Measurements from ENCODE around the gene STX1B.
"Not testable (repeated sequence)": the region's sequence is repeated elsewhere in the genome, so short reads cannot be mapped to it uniquely, and the experiment has no call there.

STX1B gene

GRCh38 chr16:31013292-31013691 lies 2.9 kb upstream of the STX1B start:
- H3K27me3 ChIP-seq (ENCODE audit: control insufficient read depth, insufficient read depth, low read length), result peaks cover 17% of the 10 kb centered on the region
- H3K9me3 ChIP-seq (ENCODE audit: control insufficient read depth, insufficient read depth, low read depth, low read length); H3K4me1 ChIP-seq (ENCODE audit: control insufficient read depth, insufficient read depth, low read length); H3K27ac ChIP-seq (ENCODE audit: low read depth, low read length); H3K9ac ChIP-seq (ENCODE audit: low read length); H3K4me3 ChIP-seq (ENCODE audit: low read depth, low read length); H3K36me3 ChIP-seq (ENCODE audit: control insufficient read depth, insufficient read depth, low read length): not testable (repeated sequence)

GRCh38 chr16:31011815-31012214 lies 1.4 kb upstream of the STX1B start:
- H3K9ac ChIP-seq (ENCODE audit: low read length); H3K4me3 ChIP-seq (ENCODE audit: low read depth, low read length): not testable (repeated sequence)

GRCh38 chr16:31009894-31010584 lies 399 bp downstream of the STX1B start:
- H3K36me3 ChIP-seq (ENCODE audit: control insufficient read depth, insufficient read depth, low read length), result no peaks in the 10 kb centered on the region
- peaks cover 17% of the 10 kb centered on the region for H3K27me3 ChIP-seq (ENCODE audit: control insufficient read depth, insufficient read depth, low read length)
- H3K27ac ChIP-seq (ENCODE audit: low read depth, low read length), result no peak overlapping the region
- H3K4me1 ChIP-seq (ENCODE audit: control insufficient read depth, insufficient read depth, low read length), result peaks cover 21% of the 10 kb centered on the region
- H3K4me3 ChIP-seq (ENCODE audit: low read depth, low read length), result peak overlapping the region; percentile 60
- H3K9ac ChIP-seq (ENCODE audit: low read length), result peak overlapping the region; percentile 19
- H3K9me3 ChIP-seq (ENCODE audit: control insufficient read depth, insufficient read depth, low read depth, low read length), result no peaks in the 10 kb centered on the region

More at GRCh38 chr16:31011815-31012214, 1.4 kb upstream of the STX1B start:
- H3K27ac ChIP-seq (ENCODE audit: low read depth, low read length); H3K36me3 ChIP-seq (ENCODE audit: control insufficient read depth, insufficient read depth, low read length); H3K9me3 ChIP-seq (ENCODE audit: control insufficient read depth, insufficient read depth, low read depth, low read length): not testable (repeated sequence)
- Histone ChIP-seq H3K4me1 (ENCODE audit: control insufficient read depth, insufficient read depth, low read length) (peaks cover 15% of the 10 kb centered on the region), H3K27me3 (ENCODE audit: control insufficient read depth, insufficient read depth, low read length) (peaks cover 17% of the 10 kb centered on the region)

- H3K4me1 ChIP-seq (ENCODE audit: control insufficient read depth, insufficient read depth, low read length), result peaks cover 21% of the 10 kb centered on the region
- no peaks in the 10 kb centered on the region for H3K9me3 ChIP-seq (ENCODE audit: control insufficient read depth, insufficient read depth, low read depth, low read length)
- no peak overlapping the region for H3K9ac ChIP-seq (ENCODE audit: low read length)
- H3K4me3 ChIP-seq (ENCODE audit: low read depth, low read length), result no peak overlapping the region; the same call in 1 of the 2 replicates
- no peak overlapping the region for H3K27ac ChIP-seq (ENCODE audit: low read depth, low read length)
- H3K27me3 ChIP-seq (ENCODE audit: control insufficient read depth, insufficient read depth, low read length), result peaks cover 17% of the 10 kb centered on the region
- no peaks in the 10 kb centered on the region for H3K36me3 ChIP-seq (ENCODE audit: control insufficient read depth, insufficient read depth, low read length)
These were observed 1.3 kb downstream of the STX1B start for GRCh38 chr16:31009120-31009519.

- Histone ChIP-seq H3K9me3 (ENCODE audit: control insufficient read depth, insufficient read depth, low read depth, low read length) (no peaks in the 10 kb centered on the region), H3K9ac (ENCODE audit: low read length) (no peak overlapping the region), H3K27ac (ENCODE audit: low read depth, low read length) (no peak overlapping the region), H3K4me1 (ENCODE audit: control insufficient read depth, insufficient read depth, low read length) (peaks cover 21% of the 10 kb centered on the region), H3K4me3 (ENCODE audit: low read depth, low read length) (no peak overlapping the region), H3K27me3 (ENCODE audit: control insufficient read depth, insufficient read depth, low read length) (peaks cover 17% of the 10 kb centered on the region), H3K36me3 (ENCODE audit: control insufficient read depth, insufficient read depth, low read length) (no peaks in the 10 kb centered on the region)
These were observed 1.9 kb downstream of the STX1B start for GRCh38 chr16:31008551-31008950.

GRCh38 chr16:31008149-31008548 lies 2.3 kb downstream of the STX1B start:
- Histone ChIP-seq H3K27me3 (ENCODE audit: control insufficient read depth, insufficient read depth, low read length) (peaks cover 17% of the 10 kb centered on the region), H3K4me1 (ENCODE audit: control insufficient read depth, insufficient read depth, low read length) (peaks cover 21% of the 10 kb centered on the region), H3K27ac (ENCODE audit: low read depth, low read length) (no peak overlapping the region), H3K9me3 (ENCODE audit: control insufficient read depth, insufficient read depth, low read depth, low read length) (no peaks in the 10 kb centered on the region), H3K36me3 (ENCODE audit: control insufficient read depth, insufficient read depth, low read length) (no peaks in the 10 kb centered on the region), H3K9ac (ENCODE audit: low read length) (no peak overlapping the region), H3K4me3 (ENCODE audit: low read depth, low read length) (no peak overlapping the region)

- peaks cover 17% of the 10 kb centered on the region for H3K27me3 ChIP-seq (ENCODE audit: control insufficient read depth, insufficient read depth, low read length)
- no peaks in the 10 kb centered on the region for H3K36me3 ChIP-seq (ENCODE audit: control insufficient read depth, insufficient read depth, low read length)
- no peak overlapping the region for H3K4me3 ChIP-seq (ENCODE audit: low read depth, low read length)
- peaks cover 21% of the 10 kb centered on the region for H3K4me1 ChIP-seq (ENCODE audit: control insufficient read depth, insufficient read depth, low read length)
- H3K27ac ChIP-seq (ENCODE audit: low read depth, low read length), result no peak overlapping the region
- H3K9me3 ChIP-seq (ENCODE audit: control insufficient read depth, insufficient read depth, low read depth, low read length), result no peaks in the 10 kb centered on the region
- no peak overlapping the region for H3K9ac ChIP-seq (ENCODE audit: low read length)
These were observed 2.8 kb downstream of the STX1B start for GRCh38 chr16:31007684-31008083.

GRCh38 chr16:31006589-31006988 lies 3.8 kb downstream of the STX1B start:
- Histone ChIP-seq H3K4me1 (ENCODE audit: control insufficient read depth, insufficient read depth, low read length) (peaks cover 21% of the 10 kb centered on the region), H3K9me3 (ENCODE audit: control insufficient read depth, insufficient read depth, low read depth, low read length) (no peaks in the 10 kb centered on the region), H3K4me3 (ENCODE audit: low read depth, low read length) (no peak overlapping the region), H3K27ac (ENCODE audit: low read depth, low read length) (no peak overlapping the region), H3K27me3 (ENCODE audit: control insufficient read depth, insufficient read depth, low read length) (peaks cover 8% of the 10 kb centered on the region), H3K9ac (ENCODE audit: low read length) (no peak overlapping the region), H3K36me3 (ENCODE audit: control insufficient read depth, insufficient read depth, low read length) (no peaks in the 10 kb centered on the region)

- no peak overlapping the region for H3K4me3 ChIP-seq (ENCODE audit: low read depth, low read length)
- no peaks in the 10 kb centered on the region for H3K9me3 ChIP-seq (ENCODE audit: control insufficient read depth, insufficient read depth, low read depth, low read length)
- peaks cover 2% of the 10 kb centered on the region for H3K27me3 ChIP-seq (ENCODE audit: control insufficient read depth, insufficient read depth, low read length)
- H3K36me3 ChIP-seq (ENCODE audit: control insufficient read depth, insufficient read depth, low read length), result no peaks in the 10 kb centered on the region
- peaks cover 21% of the 10 kb centered on the region for H3K4me1 ChIP-seq (ENCODE audit: control insufficient read depth, insufficient read depth, low read length)
- no peak overlapping the region for H3K27ac ChIP-seq (ENCODE audit: low read depth, low read length)
- no peak overlapping the region for H3K9ac ChIP-seq (ENCODE audit: low read length)
These were observed 4.4 kb downstream of the STX1B start for GRCh38 chr16:31006086-31006385.

GRCh38 chr16:31005350-31006085 lies 4.9 kb downstream of the STX1B start:
- Histone ChIP-seq H3K27me3 (ENCODE audit: control insufficient read depth, insufficient read depth, low read length) (no peaks in the 10 kb centered on the region), H3K9me3 (ENCODE audit: control insufficient read depth, insufficient read depth, low read depth, low read length) (no peaks in the 10 kb centered on the region), H3K4me1 (ENCODE audit: control insufficient read depth, insufficient read depth, low read length) (peaks cover 21% of the 10 kb centered on the region), H3K9ac (ENCODE audit: low read length) (no peak overlapping the region), H3K27ac (ENCODE audit: low read depth, low read length) (no peak overlapping the region), H3K4me3 (ENCODE audit: low read depth, low read length) (no peak overlapping the region), H3K36me3 (ENCODE audit: control insufficient read depth, insufficient read depth, low read length) (no peaks in the 10 kb centered on the region)

- Histone ChIP-seq H3K9me3 (ENCODE audit: control insufficient read depth, insufficient read depth, low read depth, low read length) (no peaks in the 10 kb centered on the region), H3K27ac (ENCODE audit: low read depth, low read length) (no peak overlapping the region), H3K4me3 (ENCODE audit: low read depth, low read length) (no peak overlapping the region), H3K27me3 (ENCODE audit: control insufficient read depth, insufficient read depth, low read length) (no peaks in the 10 kb centered on the region), H3K9ac (ENCODE audit: low read length) (no peak overlapping the region), H3K4me1 (ENCODE audit: control insufficient read depth, insufficient read depth, low read length) (peaks cover 19% of the 10 kb centered on the region), H3K36me3 (ENCODE audit: control insufficient read depth, insufficient read depth, low read length) (no peaks in the 10 kb centered on the region)
These were observed 5.8 kb downstream of the STX1B start for GRCh38 chr16:31004658-31005057.
